ENCODE measurements around the gene ITPK1.

ITPK1 gene

GRCh38 chr14:92922883-92923743 is 192.6 kb downstream of the ITPK1 start, which contains the start of gene CHGA:
TSS of gene CHGA (plus strand) at chr14:92923150. CDS start at chr14:92923360, 210 bp downstream.
- no peak for TF ChIP-seq POLR2A (IDR thresholded peaks at IDR 0.05; ENCODE audit: low read depth, low read length)
- DNase-seq (ENCODE audit: insufficient read length, low spot score) (no peak), FAIRE-seq (no peak)

- TF ChIP-seq POLR2A (IDR thresholded peaks at IDR 0.05; ENCODE audit: low read depth, low read length) = no peak
- FAIRE-seq (no peak), DNase-seq (ENCODE audit: insufficient read length, low spot score) (no peak)
Observed at GRCh38 chr14:92922155-92922735, 193.5 kb downstream of the ITPK1 start.

GRCh38 chr14:92920001-92920400 is 195.7 kb downstream of the ITPK1 start:
- DNase-seq (ENCODE audit: insufficient read length, low spot score) (no peak), FAIRE-seq (no peak)
- no peak for TF ChIP-seq POLR2A (IDR thresholded peaks at IDR 0.05; ENCODE audit: low read depth, low read length)

- FAIRE-seq (no peak), DNase-seq (ENCODE audit: insufficient read length, low spot score) (no peak)
- TF ChIP-seq POLR2A (IDR thresholded peaks at IDR 0.05; ENCODE audit: low read depth, low read length) = no peak
Observed at GRCh38 chr14:92917956-92918355, 197.8 kb downstream of the ITPK1 start.

GRCh38 chr14:92917041-92917940 is 198.4 kb downstream of the ITPK1 start:
- FAIRE-seq (no peak), DNase-seq (ENCODE audit: insufficient read length, low spot score) (no peak)
- TF ChIP-seq POLR2A (IDR thresholded peaks at IDR 0.05; ENCODE audit: low read depth, low read length) = no peak

GRCh38 chr14:92916201-92916600 is 199.5 kb downstream of the ITPK1 start:
- no peak for FAIRE-seq
- TF ChIP-seq POLR2A (IDR thresholded peaks at IDR 0.05; ENCODE audit: low read depth, low read length) = no peak
- DNase-seq (ENCODE audit: insufficient read length, low spot score) = no peak

DNA sequence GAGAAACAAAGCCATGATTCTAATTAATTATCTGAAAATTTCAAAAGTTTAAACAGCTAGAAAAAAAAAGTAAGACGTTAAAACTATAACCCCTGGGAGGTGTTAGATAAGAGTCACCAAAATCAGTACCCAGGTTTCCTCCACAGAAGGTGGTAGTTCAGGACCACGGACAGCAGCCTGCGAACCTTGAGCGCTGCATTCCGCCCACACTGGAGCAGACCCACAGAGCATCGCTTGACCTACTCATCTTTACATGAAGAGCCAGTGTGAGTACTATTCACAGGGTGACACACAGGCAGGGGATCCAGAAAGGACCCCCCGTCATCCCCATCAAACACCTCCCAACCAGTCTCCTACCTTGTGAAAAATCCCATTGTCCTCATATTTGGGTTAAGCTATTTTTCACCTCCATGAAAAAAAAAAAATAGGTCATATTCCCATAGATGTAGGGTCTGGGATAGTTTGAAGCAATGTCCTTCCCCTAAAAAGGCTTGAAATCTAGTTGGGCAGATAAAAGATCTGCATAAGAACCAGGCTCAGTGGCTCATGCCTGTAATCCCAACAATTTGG is 201.6 kb downstream of the ITPK1 start:
- FAIRE-seq = no peak
- DNase-seq (ENCODE audit: insufficient read length, low spot score) = no peak
- TF ChIP-seq POLR2A (IDR thresholded peaks at IDR 0.05; ENCODE audit: low read depth, low read length) = no peak

GRCh38 chr14:92907316-92907911 is 208.3 kb downstream of the ITPK1 start:
- no peak for TF ChIP-seq POLR2A (IDR thresholded peaks at IDR 0.05; ENCODE audit: low read depth, low read length)
- FAIRE-seq = no peak
- no peak for DNase-seq (ENCODE audit: insufficient read length, low spot score)

GRCh38 chr14:92906823-92907222 is 208.9 kb downstream of the ITPK1 start:
- no peak for TF ChIP-seq POLR2A (IDR thresholded peaks at IDR 0.05; ENCODE audit: low read depth, low read length)
- FAIRE-seq (no peak), DNase-seq (ENCODE audit: insufficient read length, low spot score) (no peak)

DNA sequence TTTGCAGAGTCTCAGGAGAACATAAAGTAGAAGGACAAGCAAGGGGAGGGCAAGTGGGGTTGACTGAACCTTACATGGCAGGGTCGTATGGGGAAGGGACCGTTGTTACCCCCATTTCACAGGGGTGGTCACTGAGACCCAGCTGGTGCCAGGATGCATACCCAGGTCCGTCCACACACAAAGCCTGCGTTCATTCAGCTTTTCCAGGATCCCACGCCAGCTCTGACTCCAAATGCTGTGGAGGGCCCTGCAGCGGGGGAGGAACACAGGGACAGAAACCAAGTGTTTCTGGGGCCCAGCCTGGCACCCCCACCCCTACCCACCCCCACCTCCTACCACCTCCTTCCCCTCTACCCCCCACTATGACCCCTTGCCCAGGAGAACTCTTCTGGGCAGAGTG is 209.3 kb downstream of the ITPK1 start:
- DNase-seq (ENCODE audit: insufficient read length, low spot score) (no peak), FAIRE-seq (no peak)
- no peak for TF ChIP-seq POLR2A (IDR thresholded peaks at IDR 0.05; ENCODE audit: low read depth, low read length)

DNA sequence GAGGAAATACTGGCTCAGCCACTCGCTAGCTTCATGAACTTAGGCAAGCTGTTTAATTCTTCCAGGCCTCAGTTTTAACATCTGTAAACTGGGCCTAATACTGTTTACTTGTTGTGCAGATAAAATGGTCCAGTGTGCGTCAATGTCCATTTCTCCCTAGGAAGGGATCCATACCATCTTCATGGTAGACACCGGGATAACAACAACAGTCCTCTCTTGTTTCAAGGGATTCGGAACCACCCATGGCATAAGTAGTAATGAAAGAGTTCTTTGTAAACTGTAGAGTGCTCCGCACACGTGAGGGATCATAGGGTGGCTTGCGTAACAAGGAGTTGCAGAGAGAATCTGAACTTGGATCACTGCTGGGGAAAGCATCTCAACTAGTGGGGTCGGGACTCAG is 210.1 kb downstream of the ITPK1 start:
- FAIRE-seq = no peak
- no peak for DNase-seq (ENCODE audit: insufficient read length, low spot score)

DNA sequence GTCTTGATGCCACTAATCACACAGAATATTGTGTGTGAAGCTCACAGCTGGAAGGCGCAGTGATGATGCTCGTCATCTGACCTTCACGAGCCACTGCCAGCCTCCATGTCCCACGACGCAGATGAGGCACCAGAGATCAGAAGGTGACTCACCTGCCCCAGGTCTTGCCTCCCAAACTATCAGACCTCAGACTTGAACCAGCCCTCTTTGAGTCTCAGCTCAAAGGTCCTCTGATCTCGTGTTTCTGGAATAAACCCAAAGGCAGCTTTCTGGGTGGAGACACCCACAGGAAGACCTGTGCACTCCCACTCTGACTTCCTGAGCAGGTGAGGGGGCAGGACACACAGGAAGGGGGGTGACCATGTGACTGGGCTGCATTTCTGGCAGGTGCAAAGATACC is 212.4 kb downstream of the ITPK1 start:
- DNase-seq (ENCODE audit: insufficient read length, low spot score) (no peak), FAIRE-seq (no peak)
- TF ChIP-seq POLR2A (IDR thresholded peaks at IDR 0.05; ENCODE audit: low read depth, low read length) = no peak

More for the DNA sequence above, 210.1 kb downstream of the ITPK1 start:
- no peak for TF ChIP-seq POLR2A (IDR thresholded peaks at IDR 0.05; ENCODE audit: low read depth, low read length)

GRCh38 chr14:92902726-92903125 is 213.0 kb downstream of the ITPK1 start:
- FAIRE-seq (no peak), DNase-seq (ENCODE audit: insufficient read length, low spot score) (no peak)
- TF ChIP-seq POLR2A (IDR thresholded peaks at IDR 0.05; ENCODE audit: low read depth, low read length) = no peak

All from H54 (cell line).